Fibroblast of peridontal ligament (primary cell): ENCODE data around the gene KRTAP5-6.

Source experiments
- DNase-seq: peaks from one replicate; pipeline ENCODE4 v3.0.0-alpha.2; 2010; ENCODE audit errors: extremely low read depth

The KRTAP5-6 gene, protein sequence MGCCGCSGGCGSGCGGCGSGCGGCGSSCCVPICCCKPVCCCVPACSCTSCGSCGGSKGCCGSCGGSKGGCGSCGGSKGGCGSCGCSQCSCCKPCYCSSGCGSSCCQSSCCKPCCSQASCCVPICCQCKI

DNA sequence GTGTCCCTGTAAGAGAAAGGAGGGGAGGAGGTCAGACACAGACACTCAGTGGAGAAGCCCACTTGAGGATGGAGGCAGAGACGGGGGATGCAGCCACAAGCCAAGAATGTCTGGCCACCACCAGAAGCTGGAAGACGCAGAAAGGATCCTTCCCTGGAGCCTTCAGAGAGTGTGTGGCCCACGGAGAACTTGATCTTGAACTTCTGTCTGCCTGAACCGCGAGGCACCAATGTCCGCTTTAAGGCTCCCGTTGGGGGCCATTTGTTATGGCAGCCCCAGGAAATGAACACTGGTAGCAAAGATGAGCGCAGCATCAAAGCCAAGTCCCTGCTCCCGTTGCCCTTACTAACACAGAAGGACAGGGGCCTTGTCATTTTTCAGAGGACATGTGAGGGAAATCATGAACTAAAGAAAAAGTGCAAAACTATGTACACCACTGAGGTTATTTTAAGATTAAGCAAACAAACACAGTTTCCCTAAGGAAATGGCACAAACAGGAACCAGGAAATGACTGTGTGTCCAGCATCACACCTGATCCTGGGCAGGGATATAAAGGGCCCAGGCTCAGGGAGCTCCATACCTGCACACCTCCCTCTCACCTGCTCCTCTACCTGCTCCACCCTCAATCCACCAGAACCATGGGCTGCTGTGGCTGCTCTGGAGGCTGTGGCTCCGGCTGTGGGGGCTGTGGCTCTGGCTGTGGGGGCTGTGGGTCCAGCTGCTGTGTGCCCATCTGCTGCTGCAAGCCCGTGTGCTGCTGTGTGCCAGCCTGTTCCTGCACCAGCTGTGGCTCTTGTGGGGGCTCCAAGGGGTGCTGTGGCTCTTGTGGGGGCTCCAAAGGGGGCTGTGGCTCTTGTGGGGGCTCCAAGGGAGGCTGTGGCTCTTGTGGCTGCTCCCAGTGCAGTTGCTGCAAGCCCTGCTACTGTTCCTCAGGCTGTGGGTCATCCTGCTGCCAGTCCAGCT lies at the start of gene KRTAP5-6:
KRTAP5-6 (plus strand) TSS at position 588 of the 963 bp plus-strand sequence; CDS start at position 639, 51 bp downstream.
- no peak for DNase-seq

DNA sequence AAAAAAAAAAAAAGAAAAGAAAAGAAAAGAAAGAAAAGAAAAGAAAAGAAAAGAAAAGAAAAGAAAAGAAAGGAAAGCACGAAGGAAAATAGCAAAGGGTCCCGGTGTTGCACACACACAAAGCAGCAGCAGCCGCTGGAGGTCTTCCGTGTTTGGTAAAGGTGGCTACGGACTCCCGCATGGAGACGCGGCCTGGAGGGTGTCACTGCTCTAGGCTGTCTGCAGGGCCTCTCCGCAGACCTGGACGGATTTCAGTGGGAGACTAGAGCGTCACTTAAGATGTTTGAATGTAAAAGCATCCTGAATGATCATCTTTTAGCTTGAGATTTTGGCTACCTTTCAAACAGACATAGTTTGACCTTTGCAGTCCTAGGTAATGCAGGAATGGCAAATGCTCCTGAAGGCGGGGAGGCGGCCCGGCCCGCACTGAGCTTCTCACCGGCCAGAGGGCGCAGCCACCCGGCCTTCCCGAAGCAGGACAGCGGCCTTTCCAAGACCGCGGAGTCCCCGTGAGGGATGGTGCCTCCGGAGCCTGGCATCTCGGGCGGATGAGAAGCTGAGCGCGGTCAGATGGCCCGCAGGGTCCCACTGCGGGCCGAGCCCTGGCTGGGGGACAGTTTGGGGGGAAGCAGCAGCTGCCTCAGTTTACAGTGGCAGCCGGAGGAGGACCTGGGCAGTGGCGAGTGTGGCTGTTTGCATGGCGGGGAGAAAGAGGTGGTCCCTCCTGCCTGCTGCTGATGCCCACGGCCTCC lies 48.9 kb upstream of the KRTAP5-6 start:
- no peak for DNase-seq

DNA sequence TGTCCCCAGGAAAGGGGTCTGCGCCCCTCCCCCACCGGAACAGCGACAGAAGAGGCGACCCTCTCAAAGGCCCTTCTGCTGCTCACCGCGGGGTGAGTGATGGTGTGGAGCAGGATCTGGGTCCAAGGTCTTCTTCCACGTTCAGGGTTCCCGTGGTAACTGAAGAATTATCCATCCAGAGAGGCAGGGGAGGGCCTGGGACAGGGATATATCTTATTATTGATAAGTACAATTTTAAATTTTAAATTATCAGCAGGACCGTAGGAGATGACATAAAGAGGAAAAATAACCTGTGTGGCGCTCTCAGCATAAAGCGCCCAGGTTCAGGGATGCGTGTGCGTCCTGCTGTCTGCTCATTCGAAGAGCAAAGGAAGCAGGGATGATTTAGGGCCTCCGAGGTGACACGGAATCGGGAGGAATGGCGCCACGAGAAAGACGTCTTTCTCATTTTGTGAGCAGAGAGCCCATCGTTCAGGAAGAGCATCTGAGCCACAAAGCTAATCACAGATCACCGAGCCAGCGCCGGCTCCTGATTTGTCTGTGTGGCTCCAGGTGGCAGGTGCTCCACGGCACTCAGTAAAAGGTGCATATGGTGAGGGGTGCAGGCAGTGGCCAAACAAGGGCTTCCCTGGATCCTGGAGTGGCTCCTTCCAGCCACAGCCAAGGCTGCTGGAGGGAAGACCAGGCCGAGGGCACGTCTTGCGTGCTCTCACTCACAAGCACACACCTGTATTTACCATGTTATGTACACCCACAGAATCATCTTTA lies 48.2 kb upstream of the KRTAP5-6 start:
- DNase-seq, result no peak

DNA sequence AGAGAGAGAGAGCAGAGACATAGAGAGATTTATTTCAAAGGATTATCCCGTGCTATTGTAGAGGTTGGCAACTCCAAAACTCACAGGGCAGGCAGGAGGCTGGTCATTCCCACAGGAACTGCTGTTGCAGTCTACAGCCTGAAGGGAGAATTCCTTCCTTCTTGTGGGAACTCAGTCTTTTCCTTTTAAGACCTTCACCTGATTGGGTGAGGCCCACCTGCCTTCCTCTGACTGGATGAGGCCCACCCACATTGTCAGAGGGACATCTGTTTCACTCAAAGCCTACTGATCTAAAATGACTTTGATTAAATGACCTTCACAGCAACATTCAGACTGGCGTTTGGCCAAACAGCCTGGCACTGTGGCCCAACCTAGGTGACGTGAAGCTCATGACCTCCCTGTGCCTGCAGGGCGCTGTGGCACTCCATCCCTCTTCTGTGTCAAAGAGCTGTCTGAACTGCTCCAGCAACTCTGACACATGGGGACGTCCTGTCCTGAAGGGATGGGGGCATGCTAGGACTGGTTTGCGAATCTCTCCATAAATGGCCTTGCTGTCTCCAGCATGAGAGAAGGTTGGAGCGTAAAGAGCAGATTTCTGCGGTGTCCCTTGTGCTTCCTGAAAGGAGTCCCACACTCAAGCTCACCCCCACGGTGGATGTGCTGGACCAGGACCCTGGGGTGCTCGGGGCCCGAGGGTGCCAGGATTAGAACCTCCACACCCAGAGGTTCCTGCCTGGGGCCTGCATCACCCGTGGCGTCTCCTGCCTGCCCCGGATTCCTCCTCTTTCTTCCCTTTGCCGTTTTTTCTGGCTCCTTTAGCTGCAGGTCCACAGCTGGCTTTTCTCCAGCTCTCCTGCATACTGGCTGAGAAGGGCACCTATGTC lies 46.7 kb upstream of the KRTAP5-6 start:
- no peak for DNase-seq

DNA sequence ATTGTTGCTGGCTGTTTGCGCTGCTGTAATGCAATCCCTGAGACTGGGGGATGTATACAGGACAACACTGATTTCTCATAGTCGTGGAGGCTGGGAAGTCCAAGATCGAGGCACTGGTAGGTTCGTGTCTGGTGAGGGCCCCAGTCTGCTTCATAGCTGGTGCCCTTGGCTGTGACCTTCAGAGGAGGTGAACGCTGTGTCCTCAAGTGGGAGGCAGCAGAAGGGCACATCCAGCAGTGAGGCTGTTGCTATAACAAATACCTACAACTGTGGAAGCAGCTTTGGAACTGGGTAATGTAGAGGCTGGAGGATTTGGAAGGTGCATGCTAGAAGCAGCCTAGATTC lies 46.1 kb upstream of the KRTAP5-6 start:
- no peak for DNase-seq

DNA sequence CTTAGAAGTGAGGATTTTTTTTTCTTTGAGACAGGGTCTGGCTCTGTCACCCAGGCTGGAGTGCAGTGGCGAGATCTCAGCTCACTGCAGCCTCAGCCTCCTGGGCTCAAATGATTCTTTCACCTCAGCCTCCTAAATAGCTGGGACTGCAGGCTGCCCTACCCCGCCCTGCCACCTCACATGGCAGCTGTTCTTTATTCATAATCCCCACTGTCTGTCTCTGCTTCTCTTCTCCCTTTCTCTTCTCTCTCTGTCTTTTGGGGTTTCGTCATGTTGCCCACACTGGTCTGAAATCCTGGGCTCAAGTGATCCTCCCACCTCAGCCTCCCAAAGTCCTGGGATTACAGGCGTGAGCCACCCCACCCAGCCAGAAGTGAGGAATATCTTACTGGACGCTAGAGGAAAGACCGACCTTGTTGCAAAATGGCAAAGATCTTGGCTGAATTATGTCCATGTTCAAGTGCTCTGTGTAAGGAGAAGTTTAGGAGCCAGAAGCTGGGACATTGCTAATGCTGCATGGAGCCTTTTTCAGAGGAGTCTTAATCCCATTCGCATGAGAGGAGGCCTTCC lies 45.5 kb upstream of the KRTAP5-6 start:
- no peak for DNase-seq

DNA sequence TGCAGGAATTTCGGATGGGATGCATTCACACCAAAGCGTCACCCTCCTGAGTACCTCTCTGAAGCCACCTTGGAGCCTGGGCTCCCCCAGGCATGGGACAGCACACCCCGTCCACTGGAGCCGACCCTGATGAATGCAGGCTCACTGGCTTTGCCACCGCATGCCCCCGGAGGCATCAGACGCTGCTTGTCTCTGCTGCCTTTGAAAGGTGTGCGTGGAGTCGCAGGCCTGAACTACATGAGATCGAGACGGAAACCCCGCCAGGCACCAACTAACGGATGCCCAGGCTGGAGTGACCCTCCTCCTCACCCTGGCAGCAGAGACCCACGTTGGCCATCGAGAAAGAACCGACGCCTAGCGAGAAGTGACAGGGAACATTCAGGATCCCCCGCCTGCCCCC lies 45.0 kb upstream of the KRTAP5-6 start:
- DNase-seq, result no peak

DNA sequence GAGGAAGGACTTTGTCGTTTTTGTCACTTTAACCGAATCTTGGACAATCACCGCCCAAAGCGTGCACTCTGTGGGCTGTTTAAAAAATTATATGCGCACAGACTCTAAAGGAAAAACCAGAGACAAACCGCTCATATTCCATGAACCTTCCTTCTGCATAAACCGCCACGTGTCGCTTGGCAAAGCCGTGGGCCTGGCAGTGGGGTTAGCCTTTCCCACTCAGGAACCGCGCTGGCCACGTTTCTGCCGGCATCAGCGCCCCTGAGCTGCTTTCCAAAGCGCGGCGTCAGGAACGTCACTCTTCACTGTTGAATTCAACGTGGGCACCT lies 44.6 kb upstream of the KRTAP5-6 start:
- no peak for DNase-seq

DNA sequence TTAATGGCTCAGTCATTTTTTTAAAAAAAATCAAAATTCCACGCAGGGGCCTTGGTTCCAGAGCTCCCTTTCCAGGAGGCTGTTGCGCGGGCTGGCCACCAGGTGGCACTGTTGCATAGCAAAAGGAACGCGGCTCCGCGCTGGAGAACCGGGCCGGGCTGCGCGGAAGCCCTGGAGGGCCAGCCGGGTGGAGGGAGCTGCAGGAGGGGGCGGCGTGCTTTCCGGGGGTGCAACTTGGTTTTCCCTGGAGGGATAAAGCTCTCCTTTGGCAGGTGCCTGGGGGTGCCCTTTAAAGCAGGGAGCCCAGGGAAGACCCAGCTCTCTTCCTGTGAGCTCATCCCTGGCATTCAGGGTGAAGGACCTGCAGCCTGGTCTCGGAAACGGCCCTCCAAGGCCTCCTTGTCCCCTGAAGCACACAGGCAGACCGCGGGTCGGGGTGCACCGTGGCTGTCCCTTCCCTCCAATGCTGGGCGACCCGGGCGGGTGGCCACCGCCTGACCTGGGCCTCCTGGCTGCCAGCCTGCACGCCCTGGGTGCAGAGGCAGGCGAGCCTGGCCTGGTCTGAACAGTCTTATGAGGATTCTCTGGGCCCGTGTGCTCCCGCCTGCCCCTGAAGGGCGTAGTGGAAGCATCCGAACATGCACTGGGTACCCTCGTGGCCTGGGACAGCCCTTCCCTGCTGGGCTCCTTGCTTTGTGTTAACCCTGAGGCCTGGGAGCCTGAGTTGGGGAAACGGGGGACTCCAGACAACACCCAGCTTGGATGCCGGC lies 44.0 kb upstream of the KRTAP5-6 start:
- DNase-seq, result peak; percentile 54

DNA sequence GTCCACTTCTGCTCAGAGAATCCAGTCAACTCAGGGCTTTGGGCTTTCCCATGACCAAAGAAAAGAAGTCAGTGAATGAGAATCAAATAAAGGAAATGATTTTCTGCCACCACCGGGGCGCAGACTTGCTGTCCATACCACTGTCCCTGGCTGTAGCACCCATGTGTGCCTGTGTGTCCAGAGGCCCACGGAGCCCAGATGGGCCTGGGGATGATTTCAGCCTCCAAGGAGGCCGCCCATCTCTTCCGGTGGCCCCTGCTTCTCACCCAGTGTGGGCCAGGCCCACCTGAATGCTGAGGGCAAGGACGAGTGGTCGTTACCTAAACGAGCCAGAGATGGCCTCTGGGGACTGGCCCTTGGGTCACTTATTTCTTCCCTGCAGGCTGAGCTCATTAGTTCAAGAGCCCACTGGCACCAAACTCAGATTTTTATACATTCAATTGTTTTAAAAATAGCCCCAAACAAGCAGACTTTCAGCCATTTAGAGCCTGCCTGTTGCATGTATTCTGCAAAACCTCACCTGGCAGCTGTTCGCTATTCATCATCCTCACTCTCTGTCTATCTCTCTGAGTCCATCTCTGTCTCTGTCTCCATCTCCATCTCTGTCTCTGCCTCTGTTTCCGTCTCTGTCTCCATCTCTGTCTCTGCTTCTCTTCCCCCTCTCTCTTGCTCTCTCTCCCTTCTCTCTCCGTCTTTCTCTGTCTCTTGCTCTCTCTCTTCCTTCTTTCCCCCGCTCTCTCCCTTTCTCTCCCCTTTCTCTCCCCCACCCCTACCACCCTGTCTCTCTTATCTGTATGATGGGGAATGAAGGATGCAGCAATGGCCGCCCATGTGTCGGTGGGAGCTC lies 43.2 kb upstream of the KRTAP5-6 start:
- no peak for DNase-seq

DNA sequence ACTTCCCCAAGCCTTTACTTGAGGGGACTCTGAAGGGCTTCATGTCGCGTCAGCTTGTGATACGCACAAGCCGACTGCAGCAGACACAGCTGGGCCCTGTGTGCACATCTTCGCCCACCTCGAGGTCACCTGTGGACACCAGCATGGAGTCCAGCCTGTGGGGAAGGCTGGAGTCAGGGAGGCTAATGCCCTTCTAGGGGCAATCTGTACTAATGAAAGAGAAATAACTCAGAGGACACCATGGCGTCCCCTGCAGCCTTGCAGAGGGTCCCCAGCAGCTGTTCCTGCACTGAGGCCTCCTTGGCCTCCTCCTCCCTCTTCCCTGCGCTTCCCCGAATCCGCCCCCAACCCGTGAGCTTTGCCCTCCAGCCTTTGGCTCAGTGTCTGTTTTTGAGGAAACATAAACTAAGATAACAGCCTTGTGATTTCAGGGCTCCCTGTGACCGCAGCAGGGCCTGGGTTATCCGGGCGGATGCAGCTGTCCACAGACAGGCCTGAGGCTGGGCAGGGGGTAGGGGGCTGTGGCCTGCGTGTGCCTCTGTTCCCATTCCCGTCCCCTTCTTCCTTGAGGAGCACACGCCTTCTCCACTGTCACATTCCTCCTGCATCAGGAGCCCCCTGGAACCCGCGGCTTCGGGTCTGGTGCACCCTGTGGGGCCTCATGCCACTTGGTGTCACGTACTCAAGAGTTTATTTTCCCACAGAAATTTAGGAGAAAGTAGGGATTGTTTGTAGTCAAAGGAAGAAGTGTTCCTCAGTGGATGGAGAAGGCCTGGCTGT lies 42.4 kb upstream of the KRTAP5-6 start:
- no peak for DNase-seq

DNA sequence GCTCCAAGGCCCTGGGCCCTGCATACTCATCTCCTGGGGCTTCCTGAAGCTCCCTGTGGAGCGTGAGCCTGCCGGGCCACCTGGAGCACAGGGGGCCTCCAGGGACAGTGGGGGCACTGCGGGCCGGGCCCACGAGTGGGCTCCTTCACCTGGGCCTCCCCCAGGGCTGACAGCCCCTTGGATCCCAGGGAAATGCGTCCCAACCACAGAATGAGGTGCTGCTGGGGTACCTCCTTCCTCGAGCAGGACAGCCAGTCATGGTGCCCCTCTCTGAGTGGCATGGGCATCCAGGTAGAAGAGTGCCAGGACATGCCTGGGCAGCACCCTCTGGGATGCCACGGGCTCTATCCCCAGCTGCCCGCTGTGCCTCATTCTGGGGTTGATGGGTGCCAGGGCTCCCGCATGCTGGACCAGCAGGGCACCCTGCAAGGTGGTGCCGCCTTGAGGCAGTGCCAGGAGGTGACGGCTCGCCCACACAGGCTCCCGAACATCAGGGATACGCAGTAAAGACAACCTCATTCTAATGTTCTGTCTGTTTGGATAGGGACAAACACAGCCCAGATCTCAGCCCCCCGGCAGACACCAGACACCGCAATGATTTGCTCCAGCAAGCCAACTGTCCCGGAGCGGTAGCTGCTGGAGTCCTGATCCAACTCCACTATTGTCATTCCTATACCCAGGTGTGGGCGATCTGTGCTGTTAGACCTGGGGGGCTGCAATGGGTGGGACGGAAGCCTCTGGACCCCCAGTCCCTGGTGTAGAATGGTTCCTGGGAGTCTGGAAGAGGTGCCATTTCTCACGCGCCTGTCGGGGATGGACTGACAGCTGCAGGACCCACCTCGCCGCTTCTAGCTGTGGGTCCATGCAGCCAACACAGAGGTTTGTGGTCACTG lies 41.6 kb upstream of the KRTAP5-6 start:
- DNase-seq, result no peak

DNA sequence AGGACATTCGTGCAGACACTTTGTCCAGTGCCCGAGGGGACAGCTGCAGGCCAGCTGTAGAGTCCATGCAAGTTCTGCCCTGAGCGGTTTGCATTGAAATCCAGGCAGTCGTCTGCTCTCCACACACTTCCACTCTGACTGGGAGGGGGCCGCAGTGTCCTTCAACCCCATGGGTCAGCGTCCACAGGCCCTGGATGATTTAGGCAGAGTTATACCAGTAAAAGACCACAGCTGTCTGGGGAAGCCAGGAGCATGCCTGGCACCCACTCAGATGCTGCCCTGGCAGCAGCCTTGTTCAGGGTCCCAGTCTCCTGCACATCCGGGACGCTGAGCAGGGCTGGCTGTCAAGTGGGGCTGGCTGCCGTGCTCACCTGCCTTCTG lies 40.9 kb upstream of the KRTAP5-6 start:
- DNase-seq, result no peak

DNA sequence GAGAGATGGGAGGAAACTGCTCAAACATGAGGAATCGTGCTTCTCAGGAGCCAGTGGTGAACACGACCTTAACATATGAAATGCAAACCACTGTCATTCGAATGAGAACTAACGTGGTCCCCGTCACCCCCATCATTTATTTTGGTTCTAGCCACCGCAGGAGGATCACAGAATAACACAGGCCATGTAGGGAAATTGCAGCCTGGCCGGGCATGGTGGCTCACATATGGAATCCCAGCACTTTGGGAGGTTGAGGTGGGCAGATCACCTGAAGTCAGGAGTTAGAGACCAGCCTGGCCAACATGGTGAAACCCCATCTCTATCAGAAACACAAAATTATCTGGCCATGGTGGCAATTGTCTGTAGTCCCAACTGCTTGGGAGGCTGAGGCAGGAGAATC lies 40.3 kb upstream of the KRTAP5-6 start:
- DNase-seq, result no peak

DNA sequence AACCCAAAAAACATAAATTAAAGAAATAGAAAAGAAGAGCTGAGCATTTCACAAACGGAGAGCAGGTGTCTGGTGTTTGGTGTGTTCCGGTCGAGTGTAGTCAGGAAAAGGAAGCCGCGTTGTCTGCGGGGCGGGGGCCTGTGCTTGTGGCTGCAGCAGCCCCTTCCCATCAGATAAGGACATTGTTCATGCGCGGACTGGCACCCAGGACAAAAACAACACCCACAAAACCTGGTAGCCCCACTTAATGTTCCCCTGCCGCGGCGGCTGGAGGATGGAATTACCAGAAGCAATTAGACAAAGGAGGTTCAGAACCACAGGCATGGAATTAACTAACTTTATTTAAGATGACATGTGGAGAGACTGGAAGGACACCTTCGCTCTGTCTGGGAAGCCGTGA lies 37.5 kb upstream of the KRTAP5-6 start:
- DNase-seq, result no peak

DNA sequence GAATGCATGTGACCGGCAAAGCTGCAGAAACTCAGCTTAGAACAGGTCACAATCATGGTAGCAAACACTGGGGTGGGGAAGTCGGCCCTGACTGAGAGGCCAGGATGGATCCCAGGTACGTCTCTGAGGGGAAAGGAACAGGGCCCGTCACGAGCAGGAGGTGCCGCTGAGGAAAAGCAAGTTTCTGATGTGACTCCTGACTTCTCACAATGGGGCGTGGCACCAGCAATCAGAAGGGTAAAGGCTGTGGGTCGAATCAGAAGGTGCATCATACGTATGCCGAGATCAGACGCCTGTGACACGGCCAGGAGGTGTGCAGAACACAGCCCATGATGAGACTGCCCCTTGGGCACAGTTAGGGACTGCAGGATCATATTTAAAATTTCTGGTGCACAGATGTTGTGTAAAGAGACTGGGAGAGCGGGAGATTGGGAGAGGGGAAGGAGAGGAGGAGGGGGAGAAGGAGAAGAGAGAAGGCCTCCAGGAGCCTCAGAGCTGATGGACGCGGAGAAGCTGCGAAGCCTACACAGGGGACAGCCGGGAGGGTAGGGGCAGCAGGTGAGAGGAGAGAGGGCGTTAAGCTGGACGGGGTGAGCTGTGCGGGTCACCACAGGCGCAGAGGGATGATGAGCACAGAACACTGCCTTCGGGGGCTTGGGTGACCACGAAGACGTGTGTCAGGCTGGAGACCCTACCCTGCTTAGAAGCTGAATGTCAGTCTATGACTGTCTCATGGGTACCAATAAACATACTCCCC lies 36.7 kb upstream of the KRTAP5-6 start:
- no peak for DNase-seq
